Measurements from ENCODE around the gene MORN5.

Gene MORN5

DNA sequence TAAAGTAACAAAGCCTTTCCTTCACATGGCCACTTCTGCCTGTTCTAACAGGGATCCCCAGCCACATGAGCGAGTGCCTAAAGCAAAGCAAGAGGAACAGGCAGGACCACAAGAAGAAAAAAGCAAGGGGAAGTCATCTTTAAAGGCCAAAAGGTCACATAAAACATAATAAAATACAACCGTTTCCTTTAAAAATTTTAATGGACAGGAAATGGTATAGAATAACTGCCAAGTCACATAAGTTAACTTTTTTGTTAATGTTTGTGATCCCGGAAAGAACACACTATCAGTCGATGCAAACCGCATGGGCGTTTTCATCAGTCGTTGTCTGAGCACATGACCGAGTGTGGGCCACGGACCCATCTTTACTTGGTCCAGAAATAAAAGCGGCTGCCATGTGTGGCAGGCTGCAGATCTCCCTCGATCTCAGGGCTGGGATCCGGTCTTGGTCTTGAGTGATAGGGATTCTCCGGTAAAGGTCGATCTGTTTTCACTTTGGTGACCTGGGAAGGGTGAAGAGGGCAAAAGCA is 15.8 kb upstream of the MORN5 start:
- DNase-seq (ENCODE audit: low read depth in 2 of 2) = no peak

DNA sequence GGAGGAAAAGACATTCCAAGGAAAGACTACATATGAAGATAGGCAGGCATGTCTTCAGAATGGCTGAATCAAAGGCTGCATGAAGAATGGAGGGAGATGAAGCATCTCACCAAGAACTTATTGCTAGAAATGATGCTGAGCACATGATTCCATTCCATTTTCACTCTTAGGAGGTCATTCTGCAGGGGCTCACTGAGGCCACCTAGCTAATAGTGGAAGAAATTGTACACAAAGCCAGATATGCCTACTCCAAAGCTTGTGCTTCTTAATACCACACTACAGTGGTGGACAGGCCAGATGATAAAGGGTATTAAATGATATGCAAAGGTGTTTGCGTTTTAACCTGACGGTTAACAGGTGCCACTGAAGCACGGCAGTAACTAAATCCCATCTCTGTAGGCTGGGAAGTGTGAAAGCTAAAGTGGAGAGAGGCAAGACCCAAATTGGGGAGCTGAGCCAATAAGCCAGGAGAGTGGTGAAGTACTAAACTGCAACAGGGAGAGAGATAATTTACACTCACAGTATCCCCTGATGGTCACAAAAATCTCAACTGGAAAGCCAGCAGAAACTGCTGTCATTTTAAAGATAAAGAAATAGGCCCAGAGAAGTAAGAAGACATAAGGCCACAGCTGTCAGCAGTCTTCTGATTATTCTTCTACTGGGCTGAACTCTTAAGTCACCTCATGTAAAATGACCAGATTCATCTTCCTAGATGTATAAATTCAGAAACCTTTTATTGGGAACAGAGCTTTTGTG is 14.7 kb upstream of the MORN5 start:
- no peak for DNase-seq (ENCODE audit: low read depth in 2 of 2)

DNA sequence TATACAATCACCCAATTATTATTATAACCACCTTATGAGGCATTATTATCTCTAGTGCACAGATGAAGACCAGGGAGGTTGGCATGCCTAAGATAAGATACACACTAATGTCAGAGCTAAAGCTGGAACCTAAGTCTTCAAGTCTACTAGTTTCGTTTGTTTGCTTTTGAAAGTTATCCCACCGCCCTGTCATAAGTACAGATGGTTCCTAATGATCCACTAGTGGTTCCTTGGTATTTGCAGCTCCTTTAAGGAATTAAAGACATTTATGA is 14.2 kb upstream of the MORN5 start:
- DNase-seq (ENCODE audit: low read depth in 2 of 2) = no peak

DNA sequence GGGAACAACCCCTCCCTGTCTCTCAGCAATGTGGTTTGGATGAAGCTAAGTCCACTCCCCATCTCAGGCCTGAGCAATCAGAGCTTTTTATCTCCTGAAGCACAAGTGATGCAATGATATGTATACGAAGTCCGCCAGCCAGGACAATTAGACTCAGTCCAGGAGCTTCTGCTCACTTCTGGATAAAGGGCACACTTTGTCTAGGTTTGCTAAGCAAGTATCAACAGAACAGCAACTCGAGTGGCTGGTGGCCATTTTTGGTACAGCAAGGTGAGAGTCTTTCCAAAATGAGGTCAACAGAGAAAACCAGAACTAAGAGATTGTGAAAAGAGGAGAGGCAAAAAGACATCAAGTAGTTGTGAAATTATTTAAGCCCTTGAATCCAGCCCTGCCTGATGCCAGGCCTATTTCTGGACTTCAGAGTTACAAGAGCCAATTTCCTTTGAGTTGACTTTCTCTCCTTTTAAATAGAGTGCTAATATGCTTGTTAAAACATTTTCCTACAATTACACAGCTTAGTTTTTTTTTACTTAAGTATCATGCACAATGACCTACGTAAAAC is 8.4 kb upstream of the MORN5 start:
- no peak for DNase-seq (ENCODE audit: low read depth in 2 of 2)

DNA sequence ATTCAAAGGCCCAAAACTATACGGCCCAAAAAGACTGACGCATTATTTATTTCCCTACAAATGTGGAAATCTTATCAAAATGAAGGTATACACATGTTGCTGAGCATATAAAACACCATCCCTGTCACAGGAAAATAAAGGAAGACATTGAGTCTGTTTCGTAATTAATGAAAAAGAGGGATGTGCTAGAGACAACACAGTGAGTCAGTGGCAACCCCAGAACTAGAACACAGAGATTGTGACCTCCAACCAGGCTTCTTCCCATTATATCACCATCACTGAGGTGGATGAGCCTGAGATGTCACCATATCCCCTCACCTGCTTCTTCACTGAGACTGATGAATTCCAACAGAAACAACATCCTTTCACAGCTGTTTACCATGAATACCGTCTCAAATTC is 3.9 kb upstream of the MORN5 start:
- DNase-seq (ENCODE audit: low read depth in 2 of 2) = no peak

DNA sequence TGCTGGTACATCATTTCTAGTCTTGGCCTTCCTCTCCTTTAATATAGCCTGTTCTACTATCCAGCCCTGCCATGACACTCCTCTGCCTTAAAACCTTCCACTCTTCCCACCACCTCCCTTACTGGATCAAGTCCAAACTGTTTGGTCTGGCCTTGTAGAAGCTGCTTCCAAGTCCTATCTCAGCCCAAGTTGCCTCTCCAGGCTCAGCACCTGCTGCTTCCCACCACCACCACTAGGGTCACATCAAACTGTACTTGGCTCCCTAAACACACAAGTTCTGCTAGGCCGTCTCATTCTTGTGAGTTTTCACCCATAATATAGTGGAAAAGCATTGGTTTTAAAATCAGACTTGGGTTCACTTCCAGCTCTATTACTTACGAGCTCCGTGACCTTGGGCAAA is 1.5 kb upstream of the MORN5 start:
- DNase-seq (ENCODE audit: low read depth in 2 of 2) = no peak

DNA sequence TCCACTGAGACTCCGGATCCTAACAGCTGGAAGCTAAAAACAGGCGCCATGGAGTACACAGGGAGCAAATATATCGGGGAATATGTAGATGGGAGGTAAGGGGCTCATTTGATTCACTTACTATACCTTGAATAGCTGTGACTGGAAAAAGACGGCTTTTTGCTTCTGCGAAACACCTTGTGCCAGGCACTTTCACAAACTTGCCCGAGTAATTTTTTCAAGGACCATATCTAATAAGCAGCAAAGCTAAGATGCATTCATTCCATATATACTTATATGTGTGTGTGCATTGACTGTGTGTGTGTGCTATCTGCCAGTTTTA is 178 bp downstream of the MORN5 start:
- no peak for DNase-seq (ENCODE audit: low read depth in 2 of 2)

DNA sequence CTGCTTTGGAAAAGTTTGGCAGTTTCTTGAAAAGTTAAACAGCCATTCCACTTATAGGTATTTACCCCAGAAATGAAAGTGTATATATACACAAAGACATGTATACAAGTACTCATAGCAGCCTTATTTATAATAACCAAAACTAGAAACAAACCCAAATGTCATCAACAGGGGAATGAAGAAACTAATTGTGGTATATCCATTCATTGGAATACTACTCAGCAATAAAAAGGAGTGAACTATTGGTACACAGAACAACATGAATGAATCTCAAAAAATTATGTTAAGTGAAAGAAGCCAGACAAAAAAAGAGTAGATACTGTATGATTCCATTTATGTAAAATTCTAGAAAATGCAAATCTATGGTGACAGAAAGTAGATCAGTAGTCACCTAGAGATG is 2.7 kb downstream of the MORN5 start:
- DNase-seq (ENCODE audit: low read depth in 2 of 2) = no peak

DNA sequence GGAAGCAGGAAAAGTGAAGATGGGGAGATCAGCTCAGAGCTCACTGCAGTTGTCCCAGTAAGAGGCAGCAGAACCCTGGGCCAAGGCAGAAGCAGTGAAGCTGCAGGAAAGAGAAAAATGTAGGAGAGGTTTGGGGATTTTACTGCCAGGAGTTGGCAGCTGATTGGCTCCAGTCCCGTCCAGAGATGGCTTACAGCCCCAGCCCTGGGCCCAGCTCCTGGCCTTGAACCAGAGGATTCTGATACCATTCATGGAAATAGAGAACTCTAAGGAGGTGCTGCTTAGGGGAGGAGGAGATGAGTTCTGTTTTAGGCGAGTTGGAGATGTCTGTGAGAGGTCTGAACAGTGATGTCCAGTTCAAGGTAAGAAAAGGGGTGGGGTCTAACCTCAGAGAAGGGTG is 4.6 kb downstream of the MORN5 start:
- DNase-seq (ENCODE audit: low read depth in 2 of 2) = no peak

DNA sequence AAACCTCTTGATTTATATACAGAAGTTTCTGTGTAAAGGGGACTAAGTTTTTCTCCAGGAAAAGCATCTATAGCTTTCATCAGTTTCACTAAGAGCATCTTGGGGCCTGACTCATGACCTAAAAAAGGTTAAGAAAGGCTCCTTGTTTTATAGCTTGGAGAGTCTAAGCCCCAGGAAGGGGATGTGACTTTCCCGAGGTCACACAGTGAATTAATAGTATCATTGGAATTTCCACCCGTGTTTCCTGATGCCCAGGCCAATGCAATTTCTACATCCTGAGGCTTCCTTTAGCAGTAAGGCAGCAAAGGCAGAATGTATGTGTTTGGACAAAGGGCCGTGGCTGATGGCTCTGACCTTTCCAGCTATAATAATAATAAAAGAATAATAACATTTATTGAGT is 8.6 kb downstream of the MORN5 start:
- no peak for DNase-seq (ENCODE audit: low read depth in 2 of 2)

DNA sequence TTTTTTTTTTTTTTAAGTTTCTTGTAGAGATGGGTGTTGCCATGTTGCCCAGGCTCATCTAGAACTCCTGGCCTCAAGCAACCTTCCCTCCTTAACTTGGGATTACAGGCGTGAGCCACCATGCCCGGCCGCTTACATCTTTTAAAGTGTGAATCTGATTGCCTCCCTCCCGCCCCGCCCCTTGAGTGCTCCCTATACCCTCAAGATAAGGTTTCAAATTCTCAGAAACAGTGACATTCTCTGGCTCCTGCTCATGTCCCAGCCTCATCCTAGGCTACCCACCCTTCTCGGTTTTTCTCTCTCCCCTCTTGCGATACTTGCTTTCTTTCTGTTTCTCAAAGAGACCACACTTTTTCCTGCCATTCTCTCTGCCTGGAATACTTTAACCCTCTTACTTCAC is 12.4 kb downstream of the MORN5 start:
- no peak for DNase-seq (ENCODE audit: low read depth in 2 of 2)

DNA sequence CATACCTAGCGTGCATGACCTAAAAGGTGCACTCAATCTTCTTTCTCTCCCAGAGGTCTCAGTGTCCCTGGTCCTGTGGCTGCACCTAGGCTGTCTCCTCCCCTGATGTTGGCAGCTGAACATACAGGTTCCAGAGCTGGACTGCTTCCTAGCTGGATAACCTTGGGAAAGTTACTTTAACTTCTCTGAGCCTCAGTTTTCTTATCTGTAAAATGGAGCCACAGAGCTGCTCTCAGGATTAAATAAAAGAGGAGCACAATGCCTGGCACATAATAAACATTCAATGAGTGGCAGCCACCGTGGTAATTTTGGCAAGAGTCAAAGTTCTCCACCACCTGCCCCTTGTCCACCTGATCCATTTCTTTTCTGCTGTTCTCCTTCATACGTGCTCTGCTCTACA is 14.0 kb downstream of the MORN5 start:
- no peak for DNase-seq (ENCODE audit: low read depth in 2 of 2)

DNA sequence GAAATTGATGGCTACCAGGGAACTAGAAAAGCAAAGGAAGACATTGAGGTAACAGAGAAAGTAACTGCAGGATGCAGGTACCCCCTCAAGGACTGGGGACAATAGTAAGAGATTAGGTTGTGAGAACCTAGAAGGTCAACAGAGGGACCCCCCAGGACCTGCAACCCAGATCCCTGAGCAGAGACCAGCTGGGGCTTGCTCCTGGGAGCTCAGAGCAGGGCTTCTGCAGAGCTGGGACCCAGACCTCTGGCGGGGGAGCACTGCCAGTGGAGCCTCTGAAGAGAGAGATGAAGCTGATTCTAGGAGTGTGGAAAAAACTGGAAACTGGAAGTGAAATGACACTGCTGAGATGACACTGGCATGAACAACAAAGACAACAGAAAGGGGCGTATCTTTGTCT is 17.2 kb downstream of the MORN5 start:
- DNase-seq (ENCODE audit: low read depth in 2 of 2) = no peak

DNA sequence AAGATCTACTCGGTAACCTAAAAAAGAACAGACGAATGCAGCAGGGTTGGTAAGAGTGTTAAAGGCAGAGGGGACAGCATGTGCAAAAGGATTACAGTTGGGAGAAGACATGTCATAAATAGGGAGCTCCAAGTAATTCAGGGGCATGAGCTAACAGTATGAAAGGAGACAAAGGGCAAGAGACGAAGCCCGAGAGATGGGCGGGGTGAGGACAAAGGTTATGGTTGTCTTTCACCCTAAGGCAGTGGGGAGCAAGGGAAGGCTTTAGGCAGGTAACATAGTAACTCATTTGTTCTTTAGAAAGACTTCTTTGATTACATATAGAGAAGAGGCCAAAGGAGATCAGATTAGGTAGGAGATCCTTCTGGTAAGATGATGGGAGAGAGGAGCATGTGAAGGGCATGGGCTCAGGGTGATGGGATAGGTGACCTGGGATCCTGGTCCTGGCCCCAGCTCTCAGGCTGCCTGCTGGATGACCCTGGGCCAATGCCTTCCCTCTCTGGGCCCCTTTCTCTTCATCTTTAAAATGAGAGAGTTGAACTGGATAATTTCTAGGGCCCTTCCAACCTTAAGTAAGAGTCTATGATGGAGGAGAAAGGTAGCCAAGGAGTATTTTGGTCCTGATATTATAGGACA is 19.5 kb downstream of the MORN5 start:
- no peak for DNase-seq (ENCODE audit: low read depth in 2 of 2)

DNA sequence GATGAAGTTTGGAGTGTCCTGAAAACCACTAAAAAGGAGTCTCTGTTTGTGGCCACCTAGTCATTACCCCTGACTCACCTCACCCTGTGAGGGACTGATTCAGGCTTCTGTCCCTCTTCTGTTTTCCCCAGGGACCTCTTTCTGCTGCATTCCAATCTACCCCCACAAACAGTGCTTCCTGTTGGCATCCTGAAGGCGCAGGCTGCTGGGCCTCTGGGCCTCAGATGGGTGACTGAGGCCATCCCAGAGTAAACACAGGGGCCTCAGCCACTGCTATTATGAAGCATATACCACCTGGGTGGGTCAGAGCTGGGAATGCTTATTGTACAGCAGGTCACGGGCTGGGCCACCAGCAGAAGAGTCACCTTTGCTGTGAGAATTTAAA is 20.0 kb downstream of the MORN5 start:
- DNase-seq (ENCODE audit: low read depth in 2 of 2) = no peak

DNA sequence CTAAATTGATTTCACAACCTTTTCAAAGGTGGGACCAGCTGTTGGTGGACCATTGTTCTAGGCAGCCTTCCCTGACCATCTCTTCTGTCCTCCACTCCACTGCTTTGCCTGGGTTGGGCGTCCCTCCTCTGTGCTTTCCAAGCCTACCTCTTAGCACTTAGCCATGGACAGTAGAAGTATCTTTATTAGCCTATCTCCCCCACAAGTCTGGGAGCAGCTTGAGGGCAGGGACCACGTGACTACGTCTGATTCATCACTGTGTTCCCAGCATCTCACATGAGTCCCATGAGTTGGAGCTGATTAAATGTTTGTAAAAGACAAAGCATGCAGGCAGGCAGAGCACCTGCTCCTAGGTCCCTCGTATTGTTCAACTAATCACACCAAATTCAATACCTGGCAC is 20.9 kb downstream of the MORN5 start:
- DNase-seq (ENCODE audit: low read depth in 2 of 2) = no peak

DNA sequence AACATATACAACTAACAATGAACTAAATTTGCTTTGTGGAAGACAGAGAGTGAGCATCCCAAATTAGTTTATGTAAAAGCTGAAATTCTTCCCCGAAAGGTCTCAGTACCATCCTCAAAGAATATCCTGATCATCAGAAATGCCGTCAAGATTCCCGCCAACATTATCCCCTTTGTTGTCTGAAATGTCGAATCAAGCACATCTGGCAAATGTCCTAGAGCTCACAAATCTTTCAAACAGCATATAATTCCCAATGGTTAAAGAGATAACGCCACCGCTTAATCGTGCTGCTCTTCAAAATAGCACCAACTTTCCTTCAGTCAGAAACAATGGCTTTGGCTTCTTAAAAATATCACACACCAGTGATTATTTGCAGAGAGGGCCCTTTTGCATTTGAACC is 23.8 kb downstream of the MORN5 start:
- no peak for DNase-seq (ENCODE audit: low read depth in 2 of 2)

DNA sequence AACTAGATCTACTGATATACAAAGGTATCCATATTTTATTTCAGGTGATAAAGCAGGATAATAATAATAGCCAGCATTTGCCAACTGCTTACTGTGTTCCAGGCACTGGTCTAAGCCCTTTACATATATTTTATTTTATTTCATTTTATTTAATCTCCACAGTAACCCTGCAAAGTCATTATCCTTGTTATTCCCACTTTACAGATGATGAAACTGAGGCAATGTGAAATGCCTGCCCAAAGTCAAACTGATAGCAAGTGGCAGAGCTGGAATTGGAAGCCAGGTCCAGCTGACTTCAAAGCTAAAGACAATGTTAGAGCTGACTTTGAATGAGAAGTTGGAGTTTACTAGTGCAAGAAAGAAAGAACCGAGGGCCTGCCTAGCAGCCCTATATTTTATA is 24.8 kb downstream of the MORN5 start:
- no peak for DNase-seq (ENCODE audit: low read depth in 2 of 2)

DNA sequence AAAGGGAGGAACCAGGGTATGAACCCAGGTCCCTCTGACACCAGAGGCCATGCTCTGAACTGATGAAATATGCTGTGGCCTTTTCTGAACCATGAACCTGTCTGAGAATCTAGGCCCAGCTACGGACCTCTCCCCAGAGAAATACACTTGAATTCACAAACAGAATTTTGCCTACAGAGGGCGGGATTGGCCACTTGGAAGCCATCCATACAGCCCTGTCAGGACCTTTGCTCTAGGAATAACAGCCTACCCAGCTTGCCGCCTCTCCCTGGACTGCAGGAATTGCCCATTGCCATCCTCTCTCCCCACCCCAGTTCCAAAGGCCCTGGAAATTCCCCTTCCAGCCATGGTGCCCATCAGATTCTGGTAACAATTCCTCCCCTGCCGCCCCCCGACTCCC is 26.6 kb downstream of the MORN5 start:
- DNase-seq (ENCODE audit: low read depth in 2 of 2) = no peak

DNA sequence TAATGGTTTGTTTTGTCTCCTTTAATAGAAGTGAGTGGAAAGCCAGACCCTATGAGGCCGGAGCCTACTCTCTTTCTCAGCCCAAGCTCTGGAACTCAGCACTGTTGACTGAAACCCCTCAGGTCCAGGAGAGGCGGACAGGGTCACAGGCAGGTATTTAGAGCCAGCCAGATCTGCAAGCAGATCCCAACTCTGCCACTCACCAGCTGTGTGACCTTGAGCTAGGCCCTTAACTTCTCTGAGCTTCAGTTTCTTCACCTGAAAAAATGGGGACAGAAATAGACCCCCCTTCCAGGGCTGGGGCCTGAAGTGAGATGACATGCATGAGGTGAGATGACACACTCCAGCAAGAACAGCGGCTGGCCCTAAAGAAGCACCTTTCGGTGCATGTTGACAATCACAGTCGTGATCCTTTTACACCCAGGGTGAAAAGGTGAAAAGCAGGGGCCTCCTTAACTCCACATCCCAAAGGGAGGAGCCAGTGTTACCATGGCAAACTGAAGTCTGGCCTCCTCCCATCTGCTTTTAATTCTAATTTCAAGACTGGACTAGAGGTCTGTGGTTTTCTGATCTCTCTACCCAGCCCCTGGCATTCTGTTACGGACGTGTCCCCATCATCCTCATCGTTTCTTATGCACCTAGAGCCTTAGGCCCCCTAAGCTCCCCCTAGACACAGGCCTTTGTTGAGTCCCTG is 27.2 kb downstream of the MORN5 start:
- no peak for DNase-seq (ENCODE audit: low read depth in 2 of 2)

DNA sequence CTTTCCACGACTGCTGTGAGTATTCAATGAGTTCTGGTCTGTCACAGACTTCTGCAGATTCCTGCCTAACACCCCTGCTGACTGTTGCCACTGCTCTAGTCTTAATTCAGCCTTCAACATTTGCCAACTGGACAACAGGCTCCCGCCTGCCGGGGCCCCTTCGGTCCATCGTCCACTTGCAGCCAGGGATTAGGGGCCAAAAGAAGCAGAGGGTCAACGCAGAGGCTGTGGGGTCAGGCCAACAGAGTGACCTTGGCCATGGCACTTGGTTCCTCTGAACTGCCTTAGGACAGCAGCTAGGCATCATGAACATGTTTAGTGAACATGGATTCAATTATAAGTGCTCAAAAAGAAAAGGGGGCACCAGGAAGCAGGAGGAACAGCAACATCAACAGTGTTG is 28.7 kb downstream of the MORN5 start:
- DNase-seq (ENCODE audit: low read depth in 2 of 2) = no peak

DNA sequence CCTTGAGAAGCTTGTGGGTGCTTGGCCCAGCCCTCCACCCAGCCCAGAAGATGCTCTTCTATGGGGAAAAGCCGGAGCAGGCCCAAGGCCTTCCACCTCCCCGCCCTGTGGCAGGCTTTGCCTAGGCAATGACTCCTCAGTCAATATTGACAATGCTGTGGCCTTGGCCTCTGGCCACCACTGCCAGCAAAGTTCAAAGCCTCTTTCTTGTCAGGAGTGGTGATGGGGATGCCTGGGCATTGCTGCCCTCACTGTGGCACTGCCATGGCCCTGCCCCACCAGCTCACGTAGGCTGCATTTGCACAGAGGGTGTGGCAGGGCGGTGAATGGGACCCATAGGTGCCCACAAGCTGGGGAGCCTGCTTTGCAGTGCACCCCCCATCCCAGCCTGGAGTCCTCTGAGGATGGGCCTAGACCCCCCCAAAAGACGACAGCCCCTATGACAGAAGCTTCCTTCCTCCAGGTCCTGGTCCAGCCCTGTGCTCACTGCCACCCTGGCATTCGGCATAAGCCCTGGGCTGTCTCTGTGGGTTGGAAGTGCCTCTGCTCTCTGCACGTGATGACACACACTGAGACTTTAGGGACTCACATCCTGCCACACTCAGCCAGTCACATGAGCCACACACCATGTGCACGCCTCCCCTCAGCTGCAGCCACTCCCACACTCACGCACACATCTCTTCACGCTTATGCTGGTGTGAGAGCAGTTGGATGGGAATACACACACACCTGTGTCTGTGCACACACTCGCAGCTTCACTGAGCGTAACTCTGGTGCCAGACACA is 31.1 kb downstream of the MORN5 start:
- no peak for DNase-seq (ENCODE audit: low read depth in 2 of 2)
